AG09319 (cell line): ENCODE data around the gene CEMIP.

Source experiments
- DNase-seq: peaks from one replicate; pipeline ENCODE4 v3.0.0-alpha.2; 2010; ENCODE audit warnings: low read depth; ENCODE audit errors: extremely low read depth
- TF ChIP-seq, protein P1 (sequence below): IDR thresholded peaks from 2 replicates; pipeline ENCODE4 v1.5.1; 2011; ENCODE audit warnings: low read depth, mild to moderate bottlenecking, inconsistent platforms, low read length, moderate library complexity

The CEMIP gene

DNA sequence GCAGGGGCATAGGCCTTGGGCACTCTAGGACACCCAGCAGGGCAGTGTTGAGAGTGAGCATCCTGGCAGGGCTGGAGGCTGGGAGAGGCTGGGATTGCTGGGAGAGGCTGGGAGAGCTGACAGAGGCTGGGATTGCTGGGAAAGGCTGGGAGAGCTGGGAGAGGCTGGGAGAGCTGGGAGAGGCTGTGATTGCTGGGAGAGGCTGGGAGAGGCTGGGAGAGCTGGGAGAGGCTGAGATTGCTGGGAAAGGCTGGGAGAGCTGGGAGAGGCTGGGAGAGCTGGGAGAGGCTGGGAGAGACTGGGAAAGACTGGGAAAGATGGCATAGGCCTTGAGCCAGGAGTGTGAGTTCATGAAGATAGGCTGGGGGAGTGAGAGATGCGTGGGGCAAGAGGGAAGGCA, 132.7 kb downstream of the CEMIP start:
- no peak for DNase-seq
- TF ChIP-seq, protein P1, sequence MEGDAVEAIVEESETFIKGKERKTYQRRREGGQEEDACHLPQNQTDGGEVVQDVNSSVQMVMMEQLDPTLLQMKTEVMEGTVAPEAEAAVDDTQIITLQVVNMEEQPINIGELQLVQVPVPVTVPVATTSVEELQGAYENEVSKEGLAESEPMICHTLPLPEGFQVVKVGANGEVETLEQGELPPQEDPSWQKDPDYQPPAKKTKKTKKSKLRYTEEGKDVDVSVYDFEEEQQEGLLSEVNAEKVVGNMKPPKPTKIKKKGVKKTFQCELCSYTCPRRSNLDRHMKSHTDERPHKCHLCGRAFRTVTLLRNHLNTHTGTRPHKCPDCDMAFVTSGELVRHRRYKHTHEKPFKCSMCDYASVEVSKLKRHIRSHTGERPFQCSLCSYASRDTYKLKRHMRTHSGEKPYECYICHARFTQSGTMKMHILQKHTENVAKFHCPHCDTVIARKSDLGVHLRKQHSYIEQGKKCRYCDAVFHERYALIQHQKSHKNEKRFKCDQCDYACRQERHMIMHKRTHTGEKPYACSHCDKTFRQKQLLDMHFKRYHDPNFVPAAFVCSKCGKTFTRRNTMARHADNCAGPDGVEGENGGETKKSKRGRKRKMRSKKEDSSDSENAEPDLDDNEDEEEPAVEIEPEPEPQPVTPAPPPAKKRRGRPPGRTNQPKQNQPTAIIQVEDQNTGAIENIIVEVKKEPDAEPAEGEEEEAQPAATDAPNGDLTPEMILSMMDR = no peak

DNA sequence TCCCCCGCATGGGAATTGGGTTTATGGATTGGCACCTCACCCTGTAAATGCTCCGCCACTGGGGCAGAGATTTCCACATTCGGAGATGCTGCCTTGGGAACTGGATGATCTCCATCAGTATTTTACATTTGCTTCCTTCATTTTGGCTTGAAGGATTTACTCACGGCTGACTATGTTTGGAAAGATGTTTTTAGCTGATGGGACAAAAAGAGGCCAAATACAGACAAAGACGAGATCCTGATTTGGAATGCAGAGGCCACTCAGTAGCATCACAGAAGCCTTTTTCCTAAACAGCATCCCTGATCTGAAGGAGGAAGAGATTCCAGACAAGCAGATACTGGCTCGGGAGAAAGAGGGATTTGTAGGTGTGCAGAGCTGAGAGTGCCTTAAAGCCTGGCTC, 133.5 kb downstream of the CEMIP start:
- no peak for DNase-seq
- TF ChIP-seq, protein P1 = no peak

DNA sequence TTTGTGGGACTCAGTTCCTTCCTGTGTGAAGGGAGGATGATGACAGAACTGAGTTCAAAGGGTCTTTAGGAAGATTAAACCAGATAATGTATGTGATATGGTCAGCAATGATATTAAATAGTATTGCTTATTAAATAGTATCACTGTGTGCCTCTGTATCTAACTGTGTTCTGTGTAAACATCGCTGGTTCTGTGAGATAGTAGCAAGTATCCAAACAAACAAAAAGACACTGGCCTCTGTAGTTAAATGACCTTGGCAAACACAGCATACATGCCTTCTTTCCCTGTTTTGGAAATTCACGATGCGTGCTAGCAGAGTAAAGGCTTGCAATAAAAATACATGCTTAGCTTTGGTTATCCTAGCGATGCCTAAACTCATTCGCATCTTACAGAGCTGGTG, 134.4 kb downstream of the CEMIP start:
- TF ChIP-seq, protein P1 = no peak
- no peak for DNase-seq

GRCh38 chr15:80915472-80915871, 136.3 kb downstream of the CEMIP start:
- no peak for DNase-seq
- TF ChIP-seq, protein P1 = no peak

DNA sequence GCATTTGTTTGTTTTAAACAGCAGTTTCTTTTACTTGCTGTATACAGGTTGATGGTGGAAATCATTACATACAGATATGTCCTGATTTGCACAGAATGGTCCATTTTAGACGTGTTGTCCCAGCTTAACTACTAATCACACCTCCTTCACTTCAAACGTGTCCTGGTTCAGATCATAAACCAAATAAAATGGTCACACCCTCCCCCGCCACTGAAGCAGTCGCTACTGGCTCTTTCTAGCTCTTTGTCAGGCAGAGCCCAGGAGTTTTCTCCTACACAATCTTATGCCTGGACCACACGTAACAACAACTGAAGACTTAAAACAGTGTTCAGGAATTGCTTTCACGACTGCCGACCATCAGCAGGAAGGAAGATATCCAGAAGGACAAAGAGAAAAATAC, 136.9 kb downstream of the CEMIP start:
- no peak for DNase-seq
- TF ChIP-seq, protein P1 = no peak

DNA sequence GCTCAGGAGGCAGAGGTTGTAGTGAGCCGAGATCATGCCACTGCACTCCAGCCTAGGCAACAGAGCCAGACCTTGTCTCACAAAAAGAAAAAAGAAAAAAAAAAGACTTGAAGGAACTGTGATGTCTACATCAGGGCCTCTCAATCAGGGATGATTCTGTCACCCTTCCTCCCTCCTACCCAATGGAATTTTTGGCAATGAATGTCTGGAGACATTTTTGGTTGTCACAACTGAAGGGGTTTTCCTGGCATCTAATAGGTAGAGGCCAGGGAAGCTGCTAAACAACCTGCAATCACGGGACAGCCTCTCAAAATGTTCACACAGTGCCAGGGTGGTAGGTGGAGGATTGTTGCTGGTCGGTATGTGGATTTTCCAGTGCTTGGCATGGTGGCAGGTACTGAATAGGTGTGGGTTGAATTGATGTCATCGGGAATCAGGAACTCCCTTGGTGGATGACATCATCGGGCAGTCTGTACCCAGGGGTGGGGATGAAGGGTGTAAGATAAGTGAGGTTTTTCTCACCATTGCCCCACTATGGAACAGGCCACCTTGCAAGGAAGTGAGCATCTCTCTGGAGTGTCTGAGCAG, 139.1 kb downstream of the CEMIP start:
- TF ChIP-seq, protein P1 = no peak
- DNase-seq = no peak

GRCh38 chr15:80920271-80920699, 141.1 kb downstream of the CEMIP start:
- TF ChIP-seq, protein P1 = no peak

More at GRCh38 chr15:80920271-80920699, 141.1 kb downstream of the CEMIP start:
- DNase-seq = no peak
